Activated T-cell treated with anti-CD3 and anti-CD28 coated beads for 48 hours (primary cell): ENCODE data around the gene PMAIP1.
"Not testable (repeated sequence)": the region's sequence is repeated elsewhere in the genome, so short reads cannot be mapped to it uniquely, and the experiment has no call there.

ENCODE experiments used
- DNase-seq: peaks from one replicate; pipeline ENCODE4 v3.0.0-alpha.2; 2020; ENCODE audit warnings: low read depth

The PMAIP1 gene

DNA sequence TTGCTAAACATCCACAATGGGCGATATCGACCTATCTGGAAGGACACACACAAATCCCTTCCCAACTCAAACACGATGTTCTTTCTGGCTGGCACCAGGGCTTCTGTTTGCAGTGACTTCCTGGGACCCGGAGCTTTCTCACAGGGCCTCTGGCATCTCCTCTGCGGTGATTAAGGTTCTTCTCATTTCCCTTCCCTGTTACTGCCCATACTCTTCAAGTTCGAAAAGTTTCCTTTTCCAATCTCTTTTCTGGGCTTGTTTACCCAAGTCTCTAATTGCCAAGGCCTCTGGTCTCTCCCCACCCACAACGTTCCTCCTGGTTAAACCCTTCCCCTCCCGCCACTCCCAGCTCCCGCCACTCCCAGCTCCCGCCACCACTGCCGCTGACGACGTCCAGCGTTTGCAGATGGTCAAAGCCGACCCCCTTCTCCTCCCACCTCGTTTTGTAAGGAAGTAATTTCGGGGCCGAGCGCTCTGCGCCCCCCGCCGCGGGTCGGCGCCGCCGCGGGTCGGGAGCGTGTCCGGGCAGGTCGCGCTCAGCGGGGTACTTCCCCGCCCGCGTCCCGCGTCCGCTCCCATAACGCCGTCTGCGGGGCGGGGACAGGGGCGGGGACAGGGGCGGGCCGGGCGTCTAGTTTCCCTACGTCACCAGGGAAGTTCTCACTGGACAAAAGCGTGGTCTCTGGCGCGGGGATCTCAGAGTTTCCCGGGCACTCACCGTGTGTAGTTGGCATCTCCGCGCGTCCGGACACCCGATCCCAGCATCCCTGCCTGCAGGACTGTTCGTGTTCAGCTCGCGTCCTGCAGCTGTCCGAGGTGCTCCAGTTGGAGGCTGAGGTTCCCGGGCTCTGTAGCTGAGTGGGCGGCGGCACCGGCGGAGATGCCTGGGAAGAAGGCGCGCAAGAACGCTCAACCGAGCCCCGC is at the start of gene PMAIP1:
Gene PMAIP1 (plus strand): TSS at position 699 of the 924 bp plus-strand sequence. CDS start 182 bp downstream, at position 881.
- DNase-seq = peak; percentile 86

- DNase-seq = no peak
These were observed 47.9 kb upstream of the PMAIP1 start for GRCh38 chr18:59851784-59852399.

- DNase-seq = no peak
These were observed 47.2 kb upstream of the PMAIP1 start for GRCh38 chr18:59852548-59852947.

GRCh38 chr18:59853380-59853779 is 46.4 kb upstream of the PMAIP1 start:
- no peak for DNase-seq

DNA sequence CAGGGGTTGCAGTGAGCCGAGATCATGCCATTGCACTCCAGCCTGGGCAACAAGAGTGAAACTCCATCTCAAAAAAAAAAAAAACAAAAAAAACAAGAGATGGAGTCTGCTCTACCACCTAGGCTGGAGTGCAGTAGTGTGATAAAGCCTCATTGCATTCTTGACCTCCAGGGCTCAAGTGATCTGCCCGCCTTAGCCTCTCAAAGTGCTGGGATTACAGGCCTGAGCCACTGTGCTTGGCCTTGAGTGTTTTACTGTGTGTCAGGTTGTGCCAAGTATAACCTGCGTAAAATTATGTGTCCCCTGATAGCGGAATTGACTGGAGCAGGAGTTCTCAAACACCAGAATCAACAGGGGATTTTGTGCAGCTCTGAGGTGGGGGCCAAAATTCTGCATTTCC is 45.8 kb upstream of the PMAIP1 start:
- DNase-seq = not testable (repeated sequence)

DNA sequence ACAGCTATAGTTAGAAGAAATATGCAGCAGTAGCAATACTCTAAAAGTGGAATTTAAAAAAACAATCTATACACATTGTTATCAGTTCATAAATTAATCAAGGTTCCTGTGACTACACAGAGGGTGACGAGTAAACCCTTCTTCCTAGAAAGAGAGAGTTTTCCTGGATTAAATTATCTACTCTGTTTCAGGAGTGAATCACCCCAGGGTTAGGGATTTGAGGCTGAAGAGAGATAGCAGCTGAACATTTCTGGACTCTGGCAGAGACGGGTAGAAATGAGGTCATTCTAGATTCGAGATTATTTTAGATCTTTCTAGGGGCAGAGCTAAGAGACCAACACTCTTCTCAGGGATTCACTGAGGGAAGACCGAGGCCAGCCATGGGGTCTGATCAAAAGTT is 38.8 kb upstream of the PMAIP1 start:
- DNase-seq = no peak

DNA sequence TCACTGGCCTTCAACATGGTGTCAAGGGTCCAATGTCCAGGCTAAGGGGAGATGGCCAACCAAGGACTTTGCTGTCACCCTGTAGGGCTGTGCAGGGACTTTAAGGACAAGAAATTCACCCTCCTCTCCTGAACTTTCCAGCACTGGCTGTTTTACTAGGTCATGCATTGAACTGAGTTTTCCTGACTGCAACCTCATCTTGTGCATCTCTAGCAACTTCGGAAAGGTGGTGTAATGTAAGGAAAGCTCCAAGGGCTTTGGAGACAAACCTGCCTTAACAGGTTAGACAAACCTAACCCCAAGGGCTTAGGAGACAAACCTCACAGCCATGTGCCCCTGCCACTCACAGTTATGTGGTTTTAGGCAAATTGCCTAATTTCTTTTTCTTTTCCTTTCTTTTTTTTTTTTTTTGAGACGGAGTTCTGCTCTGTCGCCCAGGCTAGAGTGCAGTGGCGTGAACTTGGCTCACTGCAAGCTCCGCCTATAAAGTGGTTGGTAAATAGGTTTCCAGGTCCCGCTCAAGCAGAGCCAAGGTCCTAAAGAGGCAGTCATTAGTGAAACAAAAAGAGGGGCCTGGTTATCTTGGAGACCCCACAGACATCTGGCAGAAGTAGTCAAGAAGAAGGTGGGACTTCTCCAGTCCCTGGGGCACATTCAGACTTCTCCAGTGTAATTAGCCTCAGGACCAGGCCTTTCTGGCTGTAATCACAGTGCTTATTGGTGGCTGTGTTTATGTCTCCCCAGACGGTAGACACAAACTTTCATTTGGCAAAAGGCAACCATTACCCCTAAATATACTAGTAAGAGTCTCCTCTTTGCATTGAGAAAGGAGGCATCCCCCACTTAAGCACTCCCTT is 37.6 kb upstream of the PMAIP1 start:
- DNase-seq = no peak

GRCh38 chr18:59865241-59865986 is 34.4 kb upstream of the PMAIP1 start:
- DNase-seq = no peak

- DNase-seq = no peak
These were observed 33.1 kb upstream of the PMAIP1 start for GRCh38 chr18:59866551-59867269.

DNA sequence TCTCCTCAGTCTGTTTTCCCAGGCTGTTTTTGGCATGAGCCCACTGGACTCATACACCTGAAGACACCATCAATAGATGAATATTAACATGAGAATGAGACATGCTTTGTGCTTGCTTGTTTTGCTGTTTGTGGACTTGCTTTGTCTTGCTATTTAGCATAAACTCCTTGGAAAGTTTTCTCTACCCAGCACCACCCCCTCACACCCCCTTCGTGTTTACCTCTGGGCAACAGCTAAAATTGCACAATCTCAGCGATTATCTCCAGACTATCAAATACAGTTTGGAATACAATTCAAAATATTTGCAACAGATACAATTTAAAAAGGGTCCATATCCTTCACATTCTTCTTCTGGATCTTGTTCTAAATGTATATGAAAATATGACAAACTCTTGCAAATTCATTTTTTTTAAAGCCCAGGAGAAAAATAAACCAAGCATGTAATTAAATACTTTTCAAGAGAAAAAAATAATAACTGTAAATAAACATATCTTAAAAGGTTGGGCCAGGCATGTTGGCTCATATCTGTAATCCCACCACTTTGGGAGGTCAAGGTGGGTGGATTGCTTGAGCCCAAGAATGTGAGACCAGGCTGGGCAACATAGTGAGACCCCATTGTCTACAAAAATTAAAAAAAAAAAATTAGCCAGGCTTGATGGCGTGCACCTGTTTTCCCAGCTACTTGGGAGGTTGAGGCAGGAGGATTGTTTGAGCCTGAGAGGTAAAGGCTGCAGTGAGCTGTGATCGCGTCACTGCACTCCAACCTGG is 32.3 kb upstream of the PMAIP1 start:
- no peak for DNase-seq

DNA sequence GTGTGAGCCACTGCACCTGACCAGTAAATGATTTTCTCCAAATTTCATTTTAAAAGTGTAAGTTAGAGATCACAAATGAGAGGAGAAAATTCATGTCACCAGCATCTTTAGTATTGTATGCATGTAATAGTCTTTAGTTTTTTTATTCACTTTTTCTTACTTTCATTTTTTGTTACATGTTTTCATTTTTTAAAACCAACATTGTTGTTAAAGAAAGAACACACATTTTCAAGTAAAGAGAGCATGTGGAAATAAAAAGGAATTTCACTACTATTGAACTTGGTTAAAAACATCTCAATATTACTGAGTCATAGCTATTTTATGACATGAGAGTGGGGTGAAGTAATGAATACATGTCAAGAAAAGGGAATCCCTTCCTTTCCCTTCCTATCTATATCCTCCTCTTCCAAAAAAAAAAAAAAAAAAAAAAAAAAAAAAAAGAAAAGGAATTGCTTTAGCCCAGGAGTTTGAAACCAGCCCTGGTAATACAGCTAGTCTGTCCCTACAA is 29.1 kb upstream of the PMAIP1 start:
- no peak for DNase-seq

DNA sequence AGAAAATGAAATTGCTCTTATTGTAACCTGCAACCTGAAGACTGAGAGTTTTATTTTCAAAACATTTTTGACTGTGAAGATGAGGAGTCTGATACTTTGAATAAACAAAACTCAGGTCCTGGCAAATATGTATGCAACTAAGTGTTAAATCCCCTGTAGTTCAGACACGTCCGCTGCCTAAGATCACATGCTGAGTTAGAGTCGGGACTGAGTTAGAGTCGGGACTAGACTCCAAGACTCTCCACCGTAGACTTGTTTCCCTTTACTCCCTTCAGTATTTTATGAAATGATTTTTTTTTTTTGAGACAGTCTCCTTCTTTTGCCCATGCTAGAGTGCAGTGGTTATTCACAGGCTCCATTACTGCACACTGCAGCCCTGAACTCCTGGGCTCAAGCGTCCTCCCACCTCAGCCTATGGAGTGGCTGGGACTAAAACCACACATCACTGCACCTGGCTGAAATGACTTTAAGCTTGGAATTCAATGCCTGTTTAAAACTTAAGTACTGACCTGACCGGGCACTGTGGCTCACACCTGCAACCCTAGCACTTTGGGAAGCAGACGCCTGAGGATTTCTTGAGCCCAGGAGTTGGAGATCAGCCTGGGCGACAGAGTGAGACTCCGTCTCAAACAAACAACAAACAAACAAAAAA is 28.0 kb upstream of the PMAIP1 start:
- DNase-seq = no peak

GRCh38 chr18:59873641-59874040 is 26.2 kb upstream of the PMAIP1 start:
- DNase-seq = no peak

- no peak for DNase-seq
These were observed 25.6 kb upstream of the PMAIP1 start for GRCh38 chr18:59874166-59874565.

GRCh38 chr18:59876310-59876626 is 23.5 kb upstream of the PMAIP1 start:
- DNase-seq = no peak

DNA sequence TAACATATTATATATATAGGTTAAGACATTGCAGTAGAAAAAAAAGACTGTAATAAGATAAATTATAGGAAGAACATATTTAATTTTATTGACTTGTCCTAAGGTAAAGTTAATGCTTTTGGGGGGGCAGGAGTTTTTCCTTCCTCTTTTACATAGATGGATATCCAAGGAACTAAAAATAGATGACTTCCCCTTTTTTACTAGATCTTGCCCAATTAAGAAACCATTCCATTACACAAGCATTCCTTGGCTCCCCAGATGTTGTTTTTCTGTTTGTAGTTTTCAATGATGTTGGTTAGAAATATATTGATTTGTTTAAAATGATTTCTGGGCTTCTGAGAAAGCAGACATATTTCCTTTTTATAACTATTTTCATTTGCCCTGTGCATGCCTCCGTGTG is 22.4 kb upstream of the PMAIP1 start:
- DNase-seq = no peak

- DNase-seq = no peak
These were observed 21.2 kb upstream of the PMAIP1 start for GRCh38 chr18:59878644-59879043.

DNA sequence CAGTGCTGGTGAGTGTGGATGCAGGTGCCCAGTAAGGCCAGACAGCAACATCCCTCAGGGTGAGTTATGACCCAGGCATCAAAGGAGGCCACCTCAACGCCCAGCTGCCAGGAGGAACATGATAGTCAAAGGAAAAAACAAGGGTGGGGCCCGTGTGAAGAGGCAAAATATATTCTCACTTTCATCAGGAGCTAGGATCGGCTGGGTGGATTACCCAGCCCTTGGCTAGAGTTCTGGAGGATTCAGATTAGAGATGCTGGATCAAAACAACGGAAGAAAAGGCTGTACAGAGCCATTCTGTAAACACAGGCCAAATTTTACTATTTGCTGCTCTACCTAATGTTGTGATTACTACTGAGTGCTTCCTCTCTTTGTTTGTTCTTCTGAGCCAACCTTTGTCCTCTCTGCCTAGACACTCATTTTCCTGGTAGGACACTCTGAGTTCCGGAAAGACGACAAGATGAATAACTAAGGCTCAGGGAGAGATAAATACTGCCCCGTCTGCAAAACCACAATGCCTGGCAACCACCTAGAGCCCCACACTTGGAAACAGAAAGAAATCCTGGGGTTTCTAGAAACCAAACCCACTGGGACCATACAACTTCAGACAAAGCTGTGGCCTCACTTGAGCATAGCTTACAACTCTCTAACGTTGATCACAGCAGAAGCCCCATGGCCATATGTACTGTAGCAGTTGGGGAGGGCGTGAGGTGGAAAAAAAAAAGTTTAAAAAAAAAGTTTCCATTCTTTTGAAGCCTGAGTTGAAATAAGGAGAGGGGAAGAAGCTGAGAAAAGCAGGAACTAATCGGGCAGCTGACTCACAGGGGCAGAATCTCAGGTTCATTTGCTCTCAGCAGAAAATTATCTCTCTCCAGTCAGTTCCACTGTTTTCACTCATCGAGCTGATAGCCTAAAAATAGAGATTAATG is 17.8 kb upstream of the PMAIP1 start:
- DNase-seq = no peak

DNA sequence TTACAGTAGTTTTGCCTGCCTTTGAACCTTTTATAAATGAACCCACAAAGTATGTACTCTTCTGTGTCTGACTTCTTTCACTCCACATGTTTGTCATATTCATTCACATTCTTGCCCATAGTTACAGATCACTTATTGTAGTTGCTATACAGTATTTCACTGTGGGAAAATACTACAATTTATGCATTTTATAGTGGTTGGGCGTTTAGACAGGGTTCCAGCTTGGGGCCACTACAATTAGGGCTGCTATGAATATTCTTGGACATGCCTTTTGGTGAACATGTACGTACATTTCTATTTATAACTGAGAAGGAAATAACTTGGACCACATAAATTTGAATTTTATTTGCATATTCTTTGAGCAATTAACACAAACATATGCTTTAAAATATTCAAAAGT is 15.4 kb upstream of the PMAIP1 start:
- DNase-seq = no peak
